H7 (cell line): Measurements from ENCODE around the gene PTPRM. TPM values are rescaled to one million over a fixed set of nuclear protein-coding genes. Genes with fewer than 3 reads are reported as not detected.

Experiments used
- DNase-seq: peaks from one replicate; pipeline ENCODE4 v3.0.0; 2012
- H3K27me3 ChIP-seq: 2 replicates; pipeline ENCODE4 v1.6.0; 2011; ENCODE audit warnings: mild to moderate bottlenecking, low read length; ENCODE audit not compliant: control insufficient read depth, insufficient read depth
- H3K36me3 ChIP-seq: replicated peaks from 2 replicates; pipeline ENCODE4 v1.5.1; 2011; ENCODE audit warnings: low read length; ENCODE audit not compliant: control insufficient read depth, insufficient read depth
- H3K4me3 ChIP-seq: 2 replicates; pipeline ENCODE4 v1.5.1; 2011; ENCODE audit warnings: low read depth, mild to moderate bottlenecking, control low read depth, low read length, moderate library complexity; ENCODE audit not compliant: insufficient read depth
- total RNA-seq: library from RNA; depleted of rRNA; stranded (reverse); fragments of >200 nt; shearing (Covaris generic); gene quantifications from 2 replicates; pipeline ENCODE4 v1.2.3, GENCODE V29; 2014

PTPRM gene
- total RNA-seq, 1 experiment from 2014 or later = 14.4 TPM

GRCh38 chr18:8287196-8287885, 720.2 kb downstream of the PTPRM start:
- Histone ChIP-seq H3K36me3 (no peaks in the 10 kb centered on the region), H3K4me3 (no peak overlapping the region), H3K27me3 (no peaks in the 10 kb centered on the region)
- DNase-seq = no peak

DNA sequence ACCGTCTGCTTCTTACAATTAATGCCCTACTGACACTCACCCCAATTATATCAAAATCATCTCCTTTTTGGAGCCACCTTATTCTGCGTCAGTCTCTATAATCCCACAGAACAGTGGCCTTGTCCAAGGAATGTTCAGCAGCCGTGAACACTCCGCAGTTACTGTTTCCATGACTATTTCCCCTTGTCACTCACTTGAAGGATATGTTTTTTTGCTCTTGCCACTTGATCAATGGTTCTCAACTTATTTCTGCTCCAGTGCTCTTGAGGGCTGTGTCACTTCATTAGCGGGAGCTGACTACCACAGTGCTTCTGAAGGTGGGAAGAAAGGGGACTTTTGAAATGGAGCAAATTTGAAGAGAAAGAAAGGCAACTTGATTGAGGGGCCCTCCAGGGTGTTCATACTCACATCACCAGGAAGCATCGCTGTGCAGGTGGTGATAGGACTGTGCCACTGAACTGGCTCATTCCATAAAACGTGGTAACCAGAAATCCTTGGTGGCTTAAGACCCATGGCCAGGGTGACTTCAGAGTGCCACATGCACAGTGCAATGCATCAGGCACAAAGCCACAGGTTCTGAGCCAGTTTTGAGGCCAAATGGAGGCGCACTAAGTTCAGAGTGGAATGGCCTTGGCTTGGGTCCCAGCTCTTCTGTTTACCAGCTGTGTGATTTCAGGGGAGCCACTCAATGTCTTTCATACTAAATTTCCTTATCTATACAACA, 721.5 kb downstream of the PTPRM start:
- no peak for DNase-seq

DNA sequence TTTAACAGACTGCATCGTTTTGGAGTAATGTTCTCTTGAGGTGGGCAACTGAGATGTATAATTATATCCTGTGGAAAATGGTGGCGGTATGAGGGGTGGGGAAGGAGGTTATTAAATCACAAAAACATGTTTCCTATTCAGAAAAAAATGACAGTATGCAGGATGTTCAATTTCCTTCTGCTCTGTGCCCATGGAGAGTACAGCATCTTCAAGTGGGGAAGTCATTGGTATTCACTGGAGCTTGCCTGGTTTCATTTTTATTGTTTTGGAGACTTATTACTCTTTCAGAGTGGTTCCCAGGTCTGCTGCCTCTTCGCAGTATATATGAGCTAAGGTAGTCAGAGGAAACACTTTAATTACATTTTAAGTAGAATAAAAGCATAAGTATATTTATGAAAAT, 723.3 kb downstream of the PTPRM start:
- H3K4me3 ChIP-seq = no peak overlapping the region
- H3K36me3 ChIP-seq = no peaks in the 10 kb centered on the region
- DNase-seq = no peak
- H3K27me3 ChIP-seq = no peaks in the 10 kb centered on the region

More for the DNA sequence above, 721.5 kb downstream of the PTPRM start:
- H3K36me3 ChIP-seq = no peaks in the 10 kb centered on the region
- H3K27me3 ChIP-seq = no peaks in the 10 kb centered on the region
- H3K4me3 ChIP-seq = no peak overlapping the region

DNA sequence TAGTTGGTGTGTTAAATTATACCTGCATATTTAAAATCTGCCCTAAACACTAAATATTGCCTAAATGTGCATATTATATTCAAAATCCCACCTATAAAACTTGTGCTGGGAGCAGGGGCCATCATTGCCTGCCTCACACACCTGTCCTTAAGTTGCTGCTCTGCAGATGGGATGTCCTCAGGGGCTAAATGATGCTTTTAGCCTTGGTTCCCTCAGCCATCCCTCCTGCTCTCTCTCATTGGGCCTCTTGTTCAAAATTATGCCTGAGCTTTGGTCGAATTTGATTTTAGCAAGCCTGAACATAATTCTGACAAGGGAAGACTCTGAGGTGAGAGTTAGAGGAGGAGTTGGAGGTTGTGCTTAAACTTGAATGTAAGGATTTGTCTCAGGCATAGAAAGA, 723.8 kb downstream of the PTPRM start:
- Histone ChIP-seq H3K27me3 (no peaks in the 10 kb centered on the region), H3K4me3 (no peak overlapping the region), H3K36me3 (no peaks in the 10 kb centered on the region)
- no peak for DNase-seq

DNA sequence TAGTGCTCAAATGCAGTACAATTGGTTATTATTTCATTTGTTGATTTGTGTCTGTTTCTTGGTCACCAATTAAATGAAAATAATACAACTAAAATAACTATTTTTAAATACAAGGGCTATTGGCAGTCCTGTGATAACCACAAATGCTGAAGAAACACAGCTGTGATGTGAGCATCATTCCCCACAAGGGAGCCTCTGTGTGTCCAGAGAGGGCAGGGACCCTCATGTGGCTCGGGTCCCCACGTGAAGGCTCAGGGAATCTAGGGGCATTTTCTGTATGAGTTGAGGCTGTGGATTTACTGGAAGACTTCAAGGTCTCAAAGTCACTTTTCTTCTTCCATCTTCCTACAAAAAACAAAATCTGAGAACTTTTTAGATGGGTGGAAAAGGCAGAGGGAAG, 726.1 kb downstream of the PTPRM start:
- Histone ChIP-seq H3K36me3 (no peaks in the 10 kb centered on the region), H3K27me3 (no peaks in the 10 kb centered on the region)

GRCh38 chr18:8296886-8297616, 729.9 kb downstream of the PTPRM start:
- Histone ChIP-seq H3K4me3 (no peak overlapping the region), H3K36me3 (no peaks in the 10 kb centered on the region), H3K27me3 (no peaks in the 10 kb centered on the region)
- no peak for DNase-seq

More for the DNA sequence above, 726.1 kb downstream of the PTPRM start:
- DNase-seq = no peak
- no peak overlapping the region for H3K4me3 ChIP-seq

DNA sequence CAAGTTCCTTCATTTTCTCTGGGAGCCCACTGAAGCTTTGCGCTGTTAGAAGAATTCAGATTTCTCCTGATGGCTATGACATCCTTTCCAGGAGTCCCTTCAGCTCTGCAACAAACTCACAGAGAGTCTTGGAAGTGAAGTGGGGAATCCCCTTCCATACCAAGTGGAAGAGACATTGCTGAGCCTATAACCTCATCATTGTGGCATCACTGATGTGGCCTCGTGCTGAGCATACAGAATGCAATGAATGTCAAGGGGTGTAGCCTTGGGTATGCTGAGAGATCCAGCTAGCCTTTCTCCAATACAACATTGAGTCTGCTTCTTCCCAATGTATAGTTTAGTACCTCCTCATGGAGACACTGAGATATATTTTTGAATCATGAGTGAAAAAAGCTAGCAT, 731.1 kb downstream of the PTPRM start:
- H3K27me3 ChIP-seq = no peaks in the 10 kb centered on the region
- H3K4me3 ChIP-seq = no peak overlapping the region
- no peak for DNase-seq
- H3K36me3 ChIP-seq = no peaks in the 10 kb centered on the region

- no peaks in the 10 kb centered on the region for H3K27me3 ChIP-seq
- H3K36me3 ChIP-seq = no peaks in the 10 kb centered on the region
- H3K4me3 ChIP-seq = no peak overlapping the region
- no peak for DNase-seq
Observed at GRCh38 chr18:8299054-8299980, 732.2 kb downstream of the PTPRM start.

DNA sequence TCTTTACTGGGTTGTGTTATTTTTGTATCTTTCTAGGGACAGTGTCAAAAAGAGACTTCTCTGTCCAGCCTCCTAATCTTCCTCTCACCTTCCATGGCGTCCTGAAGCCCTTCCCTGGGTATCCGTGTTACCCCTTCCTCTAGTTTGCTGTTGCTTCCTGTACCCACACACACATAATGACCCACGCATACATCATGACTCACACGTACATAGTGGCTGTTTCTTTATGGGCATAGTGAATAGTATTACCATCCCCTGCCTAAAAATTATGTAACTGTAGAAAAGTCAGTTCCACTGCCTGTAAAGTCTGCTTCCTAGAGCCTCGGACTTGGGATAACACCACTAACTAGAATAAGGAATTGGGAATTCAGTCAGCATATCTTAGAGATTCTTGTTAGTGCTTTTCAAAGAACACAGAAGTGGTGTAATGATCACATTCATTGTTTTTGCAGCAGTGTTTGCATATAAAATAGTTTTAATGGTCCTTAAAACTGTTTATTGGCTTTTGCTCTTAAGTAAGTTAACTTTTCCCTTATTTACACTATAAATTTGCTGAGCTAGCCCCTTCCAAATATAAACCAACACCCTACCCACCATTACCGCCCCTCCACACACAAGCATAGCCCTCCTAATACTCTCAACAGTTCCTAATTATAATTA, 733.8 kb downstream of the PTPRM start:
- no peak for DNase-seq
- H3K36me3 ChIP-seq = no peaks in the 10 kb centered on the region
- no peaks in the 10 kb centered on the region for H3K27me3 ChIP-seq
- no peak overlapping the region for H3K4me3 ChIP-seq

DNA sequence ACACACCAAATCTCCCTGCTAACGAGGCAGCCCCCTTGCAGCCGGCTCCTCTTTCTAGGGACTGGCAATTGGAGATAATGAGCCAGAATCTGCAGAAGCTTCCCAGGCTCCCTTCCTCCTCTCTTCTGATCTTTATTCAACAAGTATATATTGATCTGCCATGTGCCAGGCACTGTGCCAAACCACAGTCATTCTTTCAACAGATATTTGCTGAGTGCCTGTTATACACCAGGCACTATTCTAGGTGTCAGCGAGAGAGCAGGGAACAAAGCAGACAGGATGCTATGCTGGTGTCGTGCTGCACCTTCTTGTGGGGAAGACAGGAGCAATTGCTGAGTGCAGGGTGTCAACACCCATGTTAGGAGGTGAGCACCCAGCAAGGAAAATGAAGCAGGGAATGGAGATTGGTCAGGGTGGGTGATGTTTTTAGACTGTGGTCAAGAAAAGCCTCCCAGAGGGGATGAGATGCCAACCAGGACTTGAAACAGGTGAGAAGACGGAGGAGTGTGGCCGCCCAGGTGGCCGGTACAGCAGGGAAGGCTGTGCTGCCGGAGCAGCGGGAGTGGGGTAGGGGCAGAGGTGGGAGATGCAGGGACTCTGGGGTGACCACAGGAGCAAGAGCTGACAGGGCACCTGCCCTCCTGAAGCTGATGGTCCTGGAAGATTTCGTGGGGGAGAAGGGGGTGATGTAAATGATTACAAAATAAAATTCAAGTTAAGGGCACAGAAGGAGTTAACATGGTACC, 734.5 kb downstream of the PTPRM start:
- Histone ChIP-seq H3K36me3 (no peaks in the 10 kb centered on the region), H3K4me3 (no peak overlapping the region), H3K27me3 (no peaks in the 10 kb centered on the region)
- no peak for DNase-seq

- H3K36me3 ChIP-seq = no peaks in the 10 kb centered on the region
- no peaks in the 10 kb centered on the region for H3K27me3 ChIP-seq
- no peak overlapping the region for H3K4me3 ChIP-seq
- no peak for DNase-seq
Observed at GRCh38 chr18:8303151-8303755, 736.1 kb downstream of the PTPRM start.

DNA sequence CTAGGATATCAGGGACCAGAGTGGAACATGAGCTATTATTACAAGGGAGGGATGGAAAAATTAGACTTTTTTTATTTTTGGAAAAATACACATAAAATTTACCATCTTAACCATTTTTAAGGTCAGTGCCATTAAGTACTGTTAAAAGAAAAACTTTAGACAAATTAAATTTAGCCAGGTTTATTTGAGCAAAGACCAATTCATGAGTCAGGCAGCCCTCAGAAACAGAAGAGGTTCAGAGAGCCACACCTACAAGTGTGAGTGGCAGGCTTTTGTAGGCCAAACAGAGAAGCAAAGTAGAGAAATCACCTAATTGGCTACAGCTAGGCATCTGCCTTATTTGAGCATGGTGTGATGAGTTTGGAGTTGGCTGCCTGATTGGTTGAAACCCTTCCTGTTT, 740.8 kb downstream of the PTPRM start:
- no peak for DNase-seq
- H3K27me3 ChIP-seq = no peaks in the 10 kb centered on the region
- H3K4me3 ChIP-seq = no peak overlapping the region
- H3K36me3 ChIP-seq = no peaks in the 10 kb centered on the region

DNA sequence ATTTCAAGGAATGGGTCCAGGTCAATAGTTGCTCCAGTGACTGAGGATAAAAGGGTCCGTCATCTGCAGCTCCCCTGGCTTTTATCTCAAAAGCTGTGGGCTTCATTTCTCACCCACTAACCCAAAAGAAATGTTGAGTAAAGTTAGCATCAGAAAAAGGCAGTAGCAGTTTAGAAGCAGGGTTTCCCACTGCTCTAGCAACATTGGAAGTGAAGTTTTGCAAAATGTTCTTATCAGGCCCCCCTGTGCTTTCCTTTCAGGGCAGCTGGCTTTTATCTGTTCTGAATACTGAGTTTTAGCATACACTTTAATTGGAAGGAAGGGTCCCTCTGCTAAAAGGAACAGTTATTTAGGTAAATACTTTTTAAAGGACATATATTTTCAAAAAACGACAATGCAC, 745.9 kb downstream of the PTPRM start:
- Histone ChIP-seq H3K4me3 (no peak overlapping the region), H3K36me3 (no peaks in the 10 kb centered on the region)
- no peak for DNase-seq

More for the DNA sequence above, 745.9 kb downstream of the PTPRM start:
- no peaks in the 10 kb centered on the region for H3K27me3 ChIP-seq
